ENCODE data around the gene IGF2BP2. TPM values are rescaled to one million over a fixed set of nuclear protein-coding genes. Genes with fewer than 3 reads are reported as not detected.

Gene IGF2BP2
- total RNA-seq, 4 donors from 2014 or later = 3.0 to 13.8 (median 6.8) TPM

DNA sequence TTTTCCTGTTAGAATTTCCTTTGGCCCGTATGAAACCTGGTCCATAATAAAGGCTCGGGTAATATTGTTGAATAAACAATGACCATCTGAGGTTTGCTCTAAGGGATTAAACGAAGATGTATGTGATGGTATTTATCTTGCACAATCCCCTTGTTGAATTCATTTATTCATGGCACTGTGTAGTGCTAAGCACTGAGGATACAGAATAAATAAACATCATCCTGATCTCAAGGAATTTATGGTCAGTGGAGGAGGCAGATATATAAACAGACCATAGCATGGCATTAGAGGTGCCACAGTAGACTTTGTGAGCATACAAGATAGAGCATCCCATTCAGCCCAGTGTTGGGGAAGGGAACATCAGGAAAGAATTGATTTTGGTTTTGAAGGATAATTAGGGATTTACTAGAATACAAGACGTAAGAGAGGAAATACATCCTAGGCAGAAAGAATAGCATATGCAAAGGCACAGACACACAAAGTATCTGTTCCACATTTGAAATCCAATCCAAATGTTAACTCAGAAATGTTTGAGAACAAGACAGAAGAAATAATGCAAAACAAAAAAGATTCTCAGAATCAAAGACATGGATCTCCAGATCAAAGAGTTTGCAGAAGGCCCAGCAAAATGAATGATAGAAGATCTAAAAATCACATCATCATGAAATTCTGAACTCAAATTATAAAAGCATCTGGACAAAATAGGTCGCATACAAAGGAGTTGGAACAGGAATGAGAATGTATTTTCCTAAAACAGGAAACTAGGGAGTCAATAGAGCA is 5.4 kb upstream of the IGF2BP2 start:
- Histone ChIP-seq H3K27me3 (peaks cover 0 to 44% (median 0%) of the 10 kb centered on the region in 4 donors), H3K36me3 (no peaks in the 10 kb centered on the region), H3K9me3 (no peaks in the 10 kb centered on the region), H3K4me1 (peaks cover 0 to 14% (median 0%) of the 10 kb centered on the region in 3 donors), H3K4me3 (no peak overlapping the region), H3K27ac (no peak overlapping the region)
- TF ChIP-seq POLR2A (IDR thresholded peaks at IDR 0.05) = no peak
- TF ChIP-seq, protein P1, sequence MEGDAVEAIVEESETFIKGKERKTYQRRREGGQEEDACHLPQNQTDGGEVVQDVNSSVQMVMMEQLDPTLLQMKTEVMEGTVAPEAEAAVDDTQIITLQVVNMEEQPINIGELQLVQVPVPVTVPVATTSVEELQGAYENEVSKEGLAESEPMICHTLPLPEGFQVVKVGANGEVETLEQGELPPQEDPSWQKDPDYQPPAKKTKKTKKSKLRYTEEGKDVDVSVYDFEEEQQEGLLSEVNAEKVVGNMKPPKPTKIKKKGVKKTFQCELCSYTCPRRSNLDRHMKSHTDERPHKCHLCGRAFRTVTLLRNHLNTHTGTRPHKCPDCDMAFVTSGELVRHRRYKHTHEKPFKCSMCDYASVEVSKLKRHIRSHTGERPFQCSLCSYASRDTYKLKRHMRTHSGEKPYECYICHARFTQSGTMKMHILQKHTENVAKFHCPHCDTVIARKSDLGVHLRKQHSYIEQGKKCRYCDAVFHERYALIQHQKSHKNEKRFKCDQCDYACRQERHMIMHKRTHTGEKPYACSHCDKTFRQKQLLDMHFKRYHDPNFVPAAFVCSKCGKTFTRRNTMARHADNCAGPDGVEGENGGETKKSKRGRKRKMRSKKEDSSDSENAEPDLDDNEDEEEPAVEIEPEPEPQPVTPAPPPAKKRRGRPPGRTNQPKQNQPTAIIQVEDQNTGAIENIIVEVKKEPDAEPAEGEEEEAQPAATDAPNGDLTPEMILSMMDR (IDR thresholded peaks at IDR 0.05) = no peak
- 74 to 81% methylated on average over 5 of the region's 5 CpGs for WGBS, 2 donors
- DNase-seq = no peak
- intact Hi-C loops (cut with DNase I) = no loop called here

DNA sequence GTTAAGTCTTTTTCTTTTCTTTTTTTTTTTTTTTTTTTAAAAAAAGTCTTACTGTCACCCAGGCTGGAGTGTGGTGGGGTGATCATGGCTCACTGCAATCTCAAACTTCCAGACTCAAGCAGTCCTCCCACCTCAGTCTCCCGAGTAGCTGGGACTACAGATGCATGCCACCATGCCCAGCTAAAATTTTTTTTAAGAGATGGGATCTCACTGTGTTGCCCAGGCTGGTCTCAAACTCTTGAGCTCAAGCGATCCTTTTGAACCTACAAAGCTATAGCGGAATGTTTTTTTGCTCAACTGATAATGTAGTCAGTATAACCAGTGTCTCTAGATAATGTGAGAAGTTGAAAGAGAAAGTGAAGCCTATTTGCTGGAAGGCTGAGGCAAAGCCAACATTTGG is 3.9 kb upstream of the IGF2BP2 start:
- Histone ChIP-seq H3K4me1 (peaks cover 0 to 26% (median 10%) of the 10 kb centered on the region in 3 donors), H3K27me3 (peaks cover 0 to 55% (median 0%) of the 10 kb centered on the region in 4 donors), H3K9me3 (no peaks in the 10 kb centered on the region), H3K27ac (no peak overlapping the region), H3K4me3 (no peak overlapping the region), H3K36me3 (no peaks in the 10 kb centered on the region)
- no peak for TF ChIP-seq POLR2A (IDR thresholded peaks at IDR 0.05)
- TF ChIP-seq, protein P1 (IDR thresholded peaks at IDR 0.05) = no peak
- 94% methylated on average over 3 of the region's 3 CpGs for WGBS, 2 donors
- intact Hi-C loops (cut with DNase I) = no loop called here
- DNase-seq = no peak

DNA sequence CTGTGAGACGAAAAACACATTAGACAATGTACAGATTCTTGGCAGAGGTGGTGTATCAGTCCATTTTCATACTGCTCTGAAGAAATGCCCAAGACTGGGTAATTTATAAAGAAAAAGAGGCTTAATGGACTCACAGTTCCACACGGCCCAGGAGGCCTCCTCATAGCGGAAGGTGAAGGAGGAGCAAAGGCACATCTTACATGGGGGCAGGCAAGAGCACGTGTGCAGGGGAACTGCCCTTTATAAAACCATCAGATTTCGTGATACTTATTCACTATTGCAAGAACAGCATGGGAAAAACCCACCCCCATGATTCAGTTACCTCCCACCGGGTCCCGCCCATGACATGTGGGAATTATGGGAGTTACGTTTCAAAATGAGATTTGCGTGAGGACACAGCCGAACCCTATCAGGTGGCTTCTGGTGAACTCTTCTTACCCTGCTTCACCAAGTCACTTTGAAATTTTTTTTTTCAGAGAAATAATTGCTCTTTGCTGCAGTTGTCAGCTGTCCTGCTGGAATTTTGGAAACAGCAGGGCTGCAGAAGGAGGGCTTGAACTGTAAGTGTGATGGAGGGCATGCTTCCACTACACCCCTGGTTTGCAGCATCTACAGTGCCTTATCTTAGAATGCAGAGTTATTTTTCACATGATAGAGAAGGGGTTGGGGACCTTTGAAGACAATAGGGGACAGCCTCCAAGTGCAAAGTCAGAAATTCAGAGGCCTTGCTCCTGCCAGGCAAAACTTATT is 2.9 kb upstream of the IGF2BP2 start:
- TF ChIP-seq POLR2A (IDR thresholded peaks at IDR 0.05) = no peak
- TF ChIP-seq, protein P1 (IDR thresholded peaks at IDR 0.05) = no peak
- H3K36me3 ChIP-seq = no peaks in the 10 kb centered on the region
- no peaks in the 10 kb centered on the region for H3K9me3 ChIP-seq
- DNase-seq = no peak
- peaks cover 6 to 36% (median 16%) of the 10 kb centered on the region in 3 donors for H3K4me1 ChIP-seq
- no peak overlapping the region for H3K4me3 ChIP-seq
- no peak overlapping the region for H3K27ac ChIP-seq
- 85 to 92% methylated on average over 10 of the region's 10 CpGs for WGBS, 2 donors
- intact Hi-C loops (cut with DNase I) = no loop called here
- H3K27me3 ChIP-seq = peaks cover 0 to 65% (median 6%) of the 10 kb centered on the region in 4 donors

DNA sequence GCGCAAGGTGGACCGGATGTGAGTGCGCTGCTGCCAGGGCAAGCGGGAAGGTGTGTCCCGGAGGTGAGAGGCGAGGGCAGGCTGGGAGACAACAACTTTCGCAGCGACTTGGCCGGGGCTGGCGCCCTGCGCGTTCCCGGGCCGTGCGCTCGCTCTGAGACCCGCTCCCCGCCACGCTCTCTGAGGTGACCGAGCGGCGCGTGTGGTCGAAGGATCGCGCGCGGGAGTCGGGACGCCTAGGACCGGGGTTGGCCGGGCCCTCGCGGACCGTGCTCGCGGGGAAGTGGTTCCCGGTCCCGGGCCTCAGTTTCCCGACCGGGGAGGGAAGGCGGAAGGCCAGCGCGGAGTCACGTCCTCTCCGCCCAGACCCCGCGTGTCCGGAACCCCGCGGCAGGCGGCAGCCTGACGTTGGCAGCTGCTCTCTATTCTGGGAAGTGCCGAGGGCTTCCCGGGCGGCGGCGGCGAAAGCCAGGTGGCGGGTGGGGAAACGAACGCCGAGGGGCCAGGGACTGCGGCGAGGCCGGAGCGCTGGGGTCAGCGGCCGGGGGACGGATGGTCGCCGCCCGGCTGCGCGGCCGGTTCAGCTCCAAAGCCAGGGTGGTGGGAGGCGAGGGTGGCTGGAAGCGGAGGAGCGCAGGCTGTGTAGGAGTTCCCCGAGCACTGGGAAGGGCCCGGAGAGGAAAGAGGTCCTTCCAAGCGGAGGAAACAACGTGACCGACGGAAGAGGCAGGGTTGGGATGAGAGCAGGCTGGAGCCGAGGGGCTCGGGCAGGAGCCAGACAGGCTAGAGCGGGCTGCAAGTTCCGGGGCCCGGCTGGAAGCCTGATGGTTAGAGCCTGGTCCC is 1.0 kb upstream of the IGF2BP2 start:
- Histone ChIP-seq H3K27ac (peak overlapping the region; percentile 78 to 91 (median 82)), H3K4me1 (peaks cover 6 to 45% (median 16%) of the 10 kb centered on the region in 3 donors), H3K27me3 (peaks cover 0 to 80% (median 13%) of the 10 kb centered on the region in 4 donors), H3K9me3 (no peaks in the 10 kb centered on the region), H3K4me3 (peak overlapping the region; percentile 59 to 74 (median 66)), H3K36me3 (no peaks in the 10 kb centered on the region)
- intact Hi-C loops (cut with DNase I) = no loop called here
- DNase-seq = no peak
- TF ChIP-seq, protein P1 (IDR thresholded peaks at IDR 0.05) = no peak
- peak in 1 of 4 donors; percentile 10 for TF ChIP-seq POLR2A (IDR thresholded peaks at IDR 0.05)
- WGBS, 2 donors = 9 to 13% methylated on average over 18 to 19 of the region's 90 CpGs

Measured in esophagus squamous epithelium (tissue), 5 donors.